DOHH2 (cell line): ENCODE data around the gene RBFOX2.
"Not testable (repeated sequence)": the region's sequence is repeated elsewhere in the genome, so short reads cannot be mapped to it uniquely, and the experiment has no call there.

Source experiments
- H3F3A ChIP-seq: fragments of 200-600 bp; sonication (generic), shearing (Covaris generic); 2 replicates; pipeline ENCODE4 v1.6.0; 2016; ENCODE audit warnings: antibody characterized with exemption, mild to moderate bottlenecking; ENCODE audit not compliant: control insufficient read depth, insufficient read depth
- H3K27ac ChIP-seq: fragments of 200-600 bp; sonication (generic); 2 replicates; pipeline ENCODE4 v1.5.1; 2014; ENCODE audit warnings: low read depth, mild to moderate bottlenecking, low read length, moderate library complexity
- H3K27me3 ChIP-seq: fragments of 200-600 bp; sonication (generic); 2 replicates; pipeline ENCODE4 v1.6.1; 2014; ENCODE audit warnings: mild to moderate bottlenecking, low read length, mixed read lengths; ENCODE audit not compliant: control insufficient read depth
- H3K36me3 ChIP-seq: fragments of 200-600 bp; sonication (generic); 2 replicates; pipeline ENCODE4 v1.6.1; 2014; ENCODE audit warnings: mild to moderate bottlenecking, low read length, moderate library complexity, mixed read lengths; ENCODE audit not compliant: control insufficient read depth
- H3K4me1 ChIP-seq: fragments of 200-600 bp; sonication (generic); 2 replicates; pipeline ENCODE4 v1.6.1; 2014; ENCODE audit warnings: mild to moderate bottlenecking, low read length, mixed read lengths; ENCODE audit not compliant: control insufficient read depth
- H3K4me2 ChIP-seq: fragments of 200-600 bp; sonication (generic); 2 replicates; pipeline ENCODE4 v1.6.0; 2014; ENCODE audit warnings: mild to moderate bottlenecking, low read length, moderate library complexity
- H3K4me3 ChIP-seq: fragments of 200-600 bp; sonication (generic); 2 replicates; pipeline ENCODE4 v1.5.1; 2014; ENCODE audit warnings: mild to moderate bottlenecking, low read length, mixed read lengths
- H3K79me2 ChIP-seq: fragments of 200-600 bp; sonication (generic); 2 replicates; pipeline ENCODE4 v1.6.1; 2014; ENCODE audit warnings: mild to moderate bottlenecking, low read length, mixed read lengths; ENCODE audit not compliant: control insufficient read depth
- H3K9me2 ChIP-seq: fragments of 200-600 bp; sonication (generic); replicated peaks from 2 replicates; pipeline ENCODE4 v1.6.1; 2014; ENCODE audit warnings: mild to moderate bottlenecking, low read length, mixed read lengths; ENCODE audit not compliant: control insufficient read depth
- H3K9me3 ChIP-seq: fragments of 200-600 bp; sonication (generic); 2 replicates; pipeline ENCODE4 v1.6.1; 2014; ENCODE audit warnings: antibody characterized with exemption, low read length, mixed read lengths; ENCODE audit not compliant: control insufficient read depth, insufficient read depth
- H4K20me1 ChIP-seq: fragments of 200-600 bp; sonication (generic); 2 replicates; pipeline ENCODE4 v1.6.0; 2014; ENCODE audit warnings: low read depth, mild to moderate bottlenecking, antibody characterized with exemption, low read length, moderate library complexity; ENCODE audit not compliant: control insufficient read depth, insufficient read depth
- EZH2phosphoT487 ChIP-seq: fragments of 200-600 bp; sonication (generic); IDR thresholded peaks from 2 replicates; pipeline ENCODE4 v1.6.1; 2017; ENCODE audit warnings: borderline replicate concordance, mild to moderate bottlenecking, antibody characterized with exemption, low read length, moderate library complexity, mixed read lengths
- TF ChIP-seq, protein P1 (sequence below): fragments of 200-600 bp; sonication (generic); IDR thresholded peaks from one replicate; pipeline ENCODE4 v1.5.1; 2014; ENCODE audit warnings: antibody characterized with exemption, mild to moderate bottlenecking, low read depth, low read length; ENCODE audit not compliant: poor library complexity, severe bottlenecking

Gene RBFOX2

DNA sequence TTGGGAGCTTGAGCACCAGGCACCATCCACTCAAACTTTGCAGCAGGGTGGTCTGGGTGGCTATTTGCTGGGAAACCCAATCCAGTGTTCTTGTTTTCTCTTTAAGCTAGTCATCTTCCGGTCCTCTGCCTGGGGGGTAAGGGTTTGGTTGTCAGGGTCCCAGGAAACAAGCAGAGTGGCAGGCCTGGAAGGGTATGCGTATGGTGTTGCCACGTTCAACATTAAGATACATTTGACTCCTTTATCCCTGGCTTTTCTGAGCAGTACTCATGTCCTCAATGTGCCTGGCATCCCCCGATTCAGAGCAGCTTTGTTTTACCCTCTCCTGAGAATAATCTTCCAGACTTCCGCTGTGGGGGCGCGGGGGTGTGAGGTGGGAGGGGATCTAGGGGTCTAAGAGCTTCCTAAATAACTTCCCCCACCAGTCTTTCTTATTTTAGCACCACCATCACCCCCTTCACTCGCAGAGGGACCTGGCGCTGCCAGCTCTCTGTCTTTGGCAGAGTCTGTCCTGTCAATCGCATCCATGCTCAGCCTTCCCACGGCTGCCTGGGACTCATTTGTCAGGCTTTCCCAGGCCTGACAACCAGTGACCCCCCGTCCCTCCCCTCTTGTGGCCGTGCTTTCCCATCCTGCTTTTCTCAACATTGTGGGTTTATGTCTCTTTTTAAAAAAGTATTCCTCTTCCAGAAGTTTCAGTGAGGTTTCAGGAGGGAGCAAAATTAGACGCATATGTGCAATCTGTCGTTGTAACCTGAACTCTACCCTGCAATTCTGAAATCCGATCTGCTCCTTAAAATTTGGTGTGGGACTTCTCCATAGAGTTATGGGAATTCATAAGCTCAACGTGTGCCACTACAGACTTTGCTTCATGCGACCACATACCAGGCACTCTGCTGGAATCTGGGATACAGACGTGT is 27.0 kb upstream of the RBFOX2 start:
- Histone ChIP-seq H3K27me3 (0 out of 2 replicates have a peak, but pooled peaks cover 5% of the 10 kb centered on the region), H3K27ac (no peak overlapping the region), H3K9me3 (no peaks in the 10 kb centered on the region), H3F3A (no peaks in the 10 kb centered on the region), H3K36me3 (no peaks in the 10 kb centered on the region), H4K20me1 (no peaks in the 10 kb centered on the region), H3K4me1 (peaks cover 3% of the 10 kb centered on the region; the same call in 1 of the 2 replicates), H3K4me2 (no peak overlapping the region), H3K79me2 (no peaks in the 10 kb centered on the region), H3K9me2 (no peaks in the 10 kb centered on the region), H3K4me3 (no peak overlapping the region)
- TF ChIP-seq, protein P1, sequence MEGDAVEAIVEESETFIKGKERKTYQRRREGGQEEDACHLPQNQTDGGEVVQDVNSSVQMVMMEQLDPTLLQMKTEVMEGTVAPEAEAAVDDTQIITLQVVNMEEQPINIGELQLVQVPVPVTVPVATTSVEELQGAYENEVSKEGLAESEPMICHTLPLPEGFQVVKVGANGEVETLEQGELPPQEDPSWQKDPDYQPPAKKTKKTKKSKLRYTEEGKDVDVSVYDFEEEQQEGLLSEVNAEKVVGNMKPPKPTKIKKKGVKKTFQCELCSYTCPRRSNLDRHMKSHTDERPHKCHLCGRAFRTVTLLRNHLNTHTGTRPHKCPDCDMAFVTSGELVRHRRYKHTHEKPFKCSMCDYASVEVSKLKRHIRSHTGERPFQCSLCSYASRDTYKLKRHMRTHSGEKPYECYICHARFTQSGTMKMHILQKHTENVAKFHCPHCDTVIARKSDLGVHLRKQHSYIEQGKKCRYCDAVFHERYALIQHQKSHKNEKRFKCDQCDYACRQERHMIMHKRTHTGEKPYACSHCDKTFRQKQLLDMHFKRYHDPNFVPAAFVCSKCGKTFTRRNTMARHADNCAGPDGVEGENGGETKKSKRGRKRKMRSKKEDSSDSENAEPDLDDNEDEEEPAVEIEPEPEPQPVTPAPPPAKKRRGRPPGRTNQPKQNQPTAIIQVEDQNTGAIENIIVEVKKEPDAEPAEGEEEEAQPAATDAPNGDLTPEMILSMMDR, result no peak
- no peak for TF ChIP-seq EZH2phosphoT487

DNA sequence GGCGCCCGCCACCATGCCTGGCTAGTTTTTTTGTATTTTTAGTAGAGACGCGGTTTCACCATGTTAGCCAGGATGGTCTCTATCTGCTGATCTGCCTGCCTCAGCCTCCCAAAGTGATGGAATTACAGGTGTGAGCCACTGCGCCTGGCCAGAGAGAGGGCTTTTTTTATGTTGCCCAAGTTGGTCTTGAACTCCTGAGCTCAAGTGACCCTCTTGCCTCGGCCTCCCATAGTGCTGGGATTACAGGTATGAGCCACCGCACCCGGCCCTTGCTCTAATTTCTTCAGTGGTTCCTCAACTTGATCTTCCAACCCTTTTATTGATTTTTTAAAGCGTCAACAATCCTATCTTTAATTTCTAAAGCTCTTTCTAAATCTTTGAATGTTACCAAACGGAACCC is 25.8 kb upstream of the RBFOX2 start:
- H3F3A ChIP-seq, H3K79me2 ChIP-seq, H3K4me3 ChIP-seq, H3K4me2 ChIP-seq, H3K9me3 ChIP-seq, H3K27me3 ChIP-seq, H3K36me3 ChIP-seq, H3K27ac ChIP-seq, H3K9me2 ChIP-seq, H4K20me1 ChIP-seq, H3K4me1 ChIP-seq: not testable (repeated sequence)

DNA sequence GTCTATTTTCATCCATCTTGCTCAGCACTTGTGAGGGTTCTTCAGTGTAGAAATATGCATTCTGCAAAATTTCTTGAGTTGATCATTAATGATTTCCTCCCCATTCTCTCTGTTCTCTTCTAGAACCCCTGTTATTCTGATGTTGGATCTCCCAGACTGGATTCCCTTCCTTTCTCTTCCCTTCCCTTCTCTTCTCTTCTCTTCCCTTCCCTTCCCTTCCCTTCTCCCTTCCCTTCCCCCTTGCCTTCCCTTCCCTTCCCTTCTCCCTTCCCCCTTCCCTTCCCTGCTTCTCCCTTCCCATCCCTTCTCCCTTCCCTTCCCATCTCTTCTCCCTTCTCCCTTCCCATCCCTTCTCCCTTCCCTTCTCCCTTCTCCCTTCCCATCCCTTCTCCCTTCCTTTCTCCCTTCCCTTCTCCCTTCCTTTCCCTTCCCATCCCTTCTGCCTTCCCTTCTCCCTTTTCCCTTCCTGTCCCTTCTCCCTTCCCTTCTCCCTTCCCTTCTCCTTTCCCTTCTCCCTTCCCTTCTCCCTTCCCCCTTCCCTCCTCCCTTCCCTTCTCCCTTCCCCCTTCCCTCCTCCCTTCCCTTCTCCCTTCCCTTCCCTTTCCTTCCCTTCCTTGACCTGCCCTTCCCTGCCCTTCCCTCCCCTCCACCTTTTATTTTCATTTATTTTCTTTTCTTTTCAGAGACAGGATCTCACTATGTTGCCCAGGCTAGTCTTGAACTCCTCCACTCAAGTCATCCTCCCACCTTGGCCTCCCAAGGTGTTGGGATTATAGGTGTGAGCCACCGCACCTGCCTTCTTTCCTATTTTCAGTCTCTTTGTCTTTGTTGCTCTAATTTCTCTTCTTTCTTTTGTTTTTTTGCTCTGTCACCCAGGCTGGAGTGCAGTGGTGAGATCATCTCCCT is 24.9 kb upstream of the RBFOX2 start:
- peaks cover 3% of the 10 kb centered on the region; the same call in 1 of the 2 replicates for H3K4me1 ChIP-seq
- no peak overlapping the region for H3K27ac ChIP-seq
- H4K20me1 ChIP-seq, result no peaks in the 10 kb centered on the region
- no peaks in the 10 kb centered on the region for H3K79me2 ChIP-seq
- no peaks in the 10 kb centered on the region for H3F3A ChIP-seq
- no peaks in the 10 kb centered on the region for H3K9me2 ChIP-seq
- H3K9me3 ChIP-seq, result no peaks in the 10 kb centered on the region
- TF ChIP-seq, protein P1, result no peak
- TF ChIP-seq EZH2phosphoT487, result no peak
- H3K27me3 ChIP-seq, result 0 out of 2 replicates have a peak, but pooled peaks cover 5% of the 10 kb centered on the region
- H3K36me3 ChIP-seq, result no peaks in the 10 kb centered on the region
- no peak overlapping the region for H3K4me2 ChIP-seq
- no peak overlapping the region for H3K4me3 ChIP-seq
